Thyroid gland (tissue), 4 donors: Measurements from ENCODE around the gene MYO15A.

Source experiments
- POLR2A ChIP-seq, 2 donors: fragments of 450-650 bp; IDR thresholded peaks; one replicate each; pipeline ENCODE4 v1.6.1; 2017; ENCODE audit warnings: antibody characterized with exemption in 2 of 2, mild to moderate bottlenecking in 2 of 2, moderate library complexity in 1 of 2
- TF ChIP-seq, protein P1 (sequence below), 6 experiments: fragments of 200-600 bp in 3 of 6; fragments of 450-650 bp in 3 of 6; sonication (generic) in 3 of 6; IDR thresholded peaks; one replicate each; pipeline ENCODE4 v1.5.1; 2016 to 2019; ENCODE audit warnings: antibody characterized with exemption in 6 of 6, mild to moderate bottlenecking in 2 of 6, inconsistent platforms in 1 of 6, moderate library complexity in 1 of 6

DNA sequence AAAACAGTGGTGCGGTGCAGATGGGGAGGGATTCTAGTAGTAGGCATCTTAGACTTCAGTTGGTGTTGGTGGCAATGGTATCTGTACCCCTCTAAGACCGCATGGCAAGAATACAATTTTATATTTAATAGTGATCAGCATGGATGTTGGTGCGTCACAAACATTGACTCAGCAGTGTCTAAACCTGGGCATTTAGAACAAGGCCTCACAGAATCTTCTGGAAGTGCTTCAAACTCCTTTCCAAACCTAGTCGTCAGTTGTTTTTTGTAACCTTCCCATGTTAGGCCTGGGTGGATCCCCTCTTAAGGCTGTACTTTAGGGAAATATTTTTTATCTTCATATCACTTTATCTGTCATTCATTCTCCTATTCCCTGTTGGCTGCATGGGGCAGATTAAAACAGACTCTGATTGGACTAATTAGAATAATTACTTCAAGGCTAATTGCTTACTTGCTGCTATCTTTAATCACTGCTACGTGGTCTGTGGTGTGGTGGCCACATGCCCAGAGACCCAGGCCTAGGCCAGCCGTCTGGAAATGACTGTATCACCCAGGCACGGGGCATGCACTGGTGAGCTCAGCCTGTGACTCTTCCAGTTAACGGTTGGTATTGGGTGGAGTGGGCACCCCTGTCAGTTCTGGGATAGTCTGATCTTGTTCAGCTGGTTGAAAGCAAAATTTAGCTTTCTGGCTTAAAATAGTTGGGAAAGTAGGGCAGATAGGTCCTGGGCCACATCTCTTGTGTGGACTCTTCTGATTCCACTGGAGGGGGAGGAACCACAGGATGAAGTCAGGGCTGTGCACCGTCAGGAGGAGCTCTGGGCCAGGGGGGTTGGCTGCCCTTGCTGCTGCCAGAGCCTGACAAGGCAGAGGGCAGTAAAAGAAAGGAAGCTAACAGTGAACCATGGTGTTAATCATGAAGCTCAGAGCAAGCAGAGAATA lies 79.5 kb downstream of the MYO15A start:
- TF ChIP-seq, protein P1, sequence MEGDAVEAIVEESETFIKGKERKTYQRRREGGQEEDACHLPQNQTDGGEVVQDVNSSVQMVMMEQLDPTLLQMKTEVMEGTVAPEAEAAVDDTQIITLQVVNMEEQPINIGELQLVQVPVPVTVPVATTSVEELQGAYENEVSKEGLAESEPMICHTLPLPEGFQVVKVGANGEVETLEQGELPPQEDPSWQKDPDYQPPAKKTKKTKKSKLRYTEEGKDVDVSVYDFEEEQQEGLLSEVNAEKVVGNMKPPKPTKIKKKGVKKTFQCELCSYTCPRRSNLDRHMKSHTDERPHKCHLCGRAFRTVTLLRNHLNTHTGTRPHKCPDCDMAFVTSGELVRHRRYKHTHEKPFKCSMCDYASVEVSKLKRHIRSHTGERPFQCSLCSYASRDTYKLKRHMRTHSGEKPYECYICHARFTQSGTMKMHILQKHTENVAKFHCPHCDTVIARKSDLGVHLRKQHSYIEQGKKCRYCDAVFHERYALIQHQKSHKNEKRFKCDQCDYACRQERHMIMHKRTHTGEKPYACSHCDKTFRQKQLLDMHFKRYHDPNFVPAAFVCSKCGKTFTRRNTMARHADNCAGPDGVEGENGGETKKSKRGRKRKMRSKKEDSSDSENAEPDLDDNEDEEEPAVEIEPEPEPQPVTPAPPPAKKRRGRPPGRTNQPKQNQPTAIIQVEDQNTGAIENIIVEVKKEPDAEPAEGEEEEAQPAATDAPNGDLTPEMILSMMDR (IDR thresholded peaks at IDR 0.05) = no peak
- no peak for TF ChIP-seq POLR2A (IDR thresholded peaks at IDR 0.05)
